HG03520 (cell line): Measurements from ENCODE around the gene MARS2.
"Not testable (repeated sequence)": the region's sequence is repeated elsewhere in the genome, so short reads cannot be mapped to it uniquely, and the experiment has no call there.

ENCODE experiments used
- ATAC-seq: cut with Tn5 transposase; IDR thresholded peaks from one replicate; pipeline ENCODE4 v1.9.1; 2021; ENCODE audit warnings: mild to moderate bottlenecking, moderate library complexity; ENCODE audit not compliant: unreplicated experiment

MARS2 gene

GRCh38 chr2:197705912-197706838 lies 1.0 kb downstream of the MARS2 start:
- ATAC-seq = no peak

- ATAC-seq = no peak
These were observed 1.7 kb downstream of the MARS2 start for GRCh38 chr2:197706839-197707207.

- no peak for ATAC-seq
These were observed 2.4 kb downstream of the MARS2 start for GRCh38 chr2:197707316-197708213.

- ATAC-seq = no peak
These were observed 3.2 kb downstream of the MARS2 start for GRCh38 chr2:197708331-197708730.

- not testable (repeated sequence) for ATAC-seq
These were observed 4.0 kb downstream of the MARS2 start for GRCh38 chr2:197709140-197709539.

- ATAC-seq = peak; percentile 84
These were observed 5.4 kb downstream of the MARS2 start for GRCh38 chr2:197710424-197711042.

GRCh38 chr2:197711578-197711977 lies 6.4 kb downstream of the MARS2 start:
- ATAC-seq = no peak

GRCh38 chr2:197713271-197713670 lies 8.1 kb downstream of the MARS2 start:
- ATAC-seq = no peak

- ATAC-seq = no peak
These were observed 12.7 kb downstream of the MARS2 start for GRCh38 chr2:197717863-197718262.

- no peak for ATAC-seq
These were observed 21.8 kb downstream of the MARS2 start for GRCh38 chr2:197727011-197727410.

GRCh38 chr2:197728555-197729544 lies 23.7 kb downstream of the MARS2 start:
- ATAC-seq = not testable (repeated sequence)

- ATAC-seq = no peak
These were observed 35.0 kb downstream of the MARS2 start for GRCh38 chr2:197740200-197740599.
